ENCODE data around the gene BEND2.

- TF ChIP-seq ZNF12 (CRISPR knock-in tag; IDR thresholded peaks at IDR 0.05) (no peak), HNRNPLL (IDR thresholded peaks at IDR 0.05; ENCODE audit: low read depth, low read length, poor library complexity, severe bottlenecking) (no peak)
These were observed 7.4 kb upstream of the BEND2 start for GRCh38 chrX:18228069-18228468.
